C1 segment of cervical spinal cord (tissue), 14 donors: ENCODE data around the gene NRXN3.

Experiments used
- DNase-seq, 14 donors: peaks; one replicate each; lab custom pipeline; 2025; lab: John Stamatoyannopoulos, UW

NRXN3 gene

GRCh38 chr14:78798757-78799156, 628.6 kb downstream of the NRXN3 start:
- no peak for DNase-seq

- DNase-seq: no peak
Measured at GRCh38 chr14:78805570-78805969, 635.4 kb downstream of the NRXN3 start.

GRCh38 chr14:78823035-78823434, 652.9 kb downstream of the NRXN3 start:
- no peak for DNase-seq

- no peak for DNase-seq
Measured at GRCh38 chr14:78823516-78823915, 653.3 kb downstream of the NRXN3 start.

GRCh38 chr14:78829274-78829673, 659.1 kb downstream of the NRXN3 start:
- DNase-seq: no peak

- DNase-seq: no peak
Measured at GRCh38 chr14:78834766-78835451, 664.7 kb downstream of the NRXN3 start.

- DNase-seq: no peak
Measured at GRCh38 chr14:78835909-78836308, 665.7 kb downstream of the NRXN3 start.

- peak in 7 of 14 donors; percentile 1 to 28 (median 8) for DNase-seq
Measured at GRCh38 chr14:78836777-78837176, 666.6 kb downstream of the NRXN3 start.

GRCh38 chr14:78838959-78839358, 668.8 kb downstream of the NRXN3 start:
- no peak for DNase-seq

GRCh38 chr14:78840898-78841297, 670.7 kb downstream of the NRXN3 start:
- DNase-seq: no peak

GRCh38 chr14:78847801-78848200, 677.6 kb downstream of the NRXN3 start:
- no peak for DNase-seq

GRCh38 chr14:78848234-78848820, 678.2 kb downstream of the NRXN3 start:
- DNase-seq: peak in 3 of 14 donors; percentile 1 to 13 (median 4)

GRCh38 chr14:78849952-78850351, 679.8 kb downstream of the NRXN3 start:
- no peak for DNase-seq

GRCh38 chr14:78851189-78851588, 681.0 kb downstream of the NRXN3 start:
- DNase-seq: no peak

- no peak for DNase-seq
Measured at GRCh38 chr14:78852040-78852439, 681.9 kb downstream of the NRXN3 start.

- DNase-seq: no peak
Measured at GRCh38 chr14:78857974-78858373, 687.8 kb downstream of the NRXN3 start.

GRCh38 chr14:78863143-78863542, 693.0 kb downstream of the NRXN3 start:
- DNase-seq: no peak

- no peak for DNase-seq
Measured at GRCh38 chr14:78872837-78873236, 702.7 kb downstream of the NRXN3 start.

GRCh38 chr14:78873581-78873980, 703.4 kb downstream of the NRXN3 start:
- DNase-seq: no peak

- peak in 1 of 14 donors; percentile 0 for DNase-seq
Measured at GRCh38 chr14:78875049-78875448, 704.9 kb downstream of the NRXN3 start.

- no peak for DNase-seq
Measured at GRCh38 chr14:78885884-78886283, 715.7 kb downstream of the NRXN3 start.

- no peak for DNase-seq
Measured at GRCh38 chr14:78897443-78897842, 727.3 kb downstream of the NRXN3 start.

- DNase-seq: peak in 8 of 14 donors; percentile 2 to 45 (median 12)
Measured at GRCh38 chr14:78902010-78902623, 731.9 kb downstream of the NRXN3 start.
